SK-N-MC (cell line): ENCODE results near the gene GNA15.

ENCODE experiments used
- DNase-seq: peaks from one replicate; pipeline ENCODE4 v3.0.0-alpha.2; 2011; ENCODE audit warnings: low read depth, low spot score
- H3K27ac ChIP-seq: fragments of 200-600 bp; sonication (generic); 2 replicates; pipeline ENCODE4 v1.5.1; 2016; ENCODE audit warnings: mixed run types
- H3K36me3 ChIP-seq: fragments of 200-600 bp; sonication (generic); 2 replicates; pipeline ENCODE4 v1.6.1; 2017; ENCODE audit warnings: antibody characterized with exemption, low read length, mixed read lengths; ENCODE audit not compliant: insufficient read depth
- H3K4me3 ChIP-seq: fragments of 200-600 bp; sonication (generic); 2 replicates; pipeline ENCODE4 v1.5.1; 2016
- H3K9ac ChIP-seq: fragments of 200-600 bp; sonication (generic); 2 replicates; pipeline ENCODE4 v1.8.0; 2017; ENCODE audit warnings: mixed run types, mixed read lengths; ENCODE audit not compliant: insufficient read length
- H3K9me3 ChIP-seq: fragments of 200-600 bp; sonication (generic); 2 replicates; pipeline ENCODE4 v1.6.1; 2017; ENCODE audit warnings: low read depth, mild to moderate bottlenecking, antibody characterized with exemption, low read length, moderate library complexity, mixed read lengths
- EZH2 ChIP-seq: fragments of 200-600 bp; sonication (generic); IDR thresholded peaks from one replicate; pipeline ENCODE4 v1.6.1; 2017; ENCODE audit warnings: antibody characterized with exemption
- FOXP2 ChIP-seq: optimal IDR thresholded peaks from 2 replicates; pipeline ENCODE3; 2011; ENCODE audit warnings: mild to moderate bottlenecking, moderate library complexity; ENCODE audit not compliant: insufficient read depth; ENCODE audit errors: extremely low read length, control extremely low read depth
- POLR2AphosphoS5 ChIP-seq: IDR thresholded peaks from 2 replicates; pipeline ENCODE4 v1.6.1; 2012; ENCODE audit warnings: mild to moderate bottlenecking, low read depth, low read length, borderline replicate concordance

Gene GNA15

GRCh38 chr19:3193256-3194105 is 57.6 kb downstream of the GNA15 start:
- H3K27ac ChIP-seq = no peak overlapping the region
- no peaks in the 10 kb centered on the region for H3K9me3 ChIP-seq
- H3K9ac ChIP-seq = no peak overlapping the region
- H3K36me3 ChIP-seq = peaks cover 11% of the 10 kb centered on the region; the same call in 1 of the 2 replicates
- TF ChIP-seq FOXP2 = no peak
- TF ChIP-seq EZH2 = no peak
- no peak overlapping the region for H3K4me3 ChIP-seq
- DNase-seq = no peak

GRCh38 chr19:3194106-3195087 is 58.6 kb downstream of the GNA15 start:
- Histone ChIP-seq H3K4me3 (no peak overlapping the region), H3K36me3 (peaks cover 8% of the 10 kb centered on the region; the same call in 1 of the 2 replicates), H3K9ac (no peak overlapping the region), H3K27ac (no peak overlapping the region), H3K9me3 (no peaks in the 10 kb centered on the region)
- TF ChIP-seq EZH2 (no peak), POLR2AphosphoS5 (no peak), FOXP2 (no peak)
- DNase-seq = no peak

GRCh38 chr19:3196064-3196932 is 60.5 kb downstream of the GNA15 start:
- no peak overlapping the region for H3K9ac ChIP-seq
- DNase-seq = no peak
- no peak overlapping the region for H3K4me3 ChIP-seq
- H3K9me3 ChIP-seq = no peaks in the 10 kb centered on the region
- H3K36me3 ChIP-seq = peaks cover 8% of the 10 kb centered on the region; the same call in 1 of the 2 replicates
- TF ChIP-seq EZH2 (no peak), FOXP2 (no peak), POLR2AphosphoS5 (no peak)
- H3K27ac ChIP-seq = no peak overlapping the region

- H3K9me3 ChIP-seq = no peaks in the 10 kb centered on the region
- H3K4me3 ChIP-seq = no peak overlapping the region
- H3K27ac ChIP-seq = no peak overlapping the region
- no peak for DNase-seq
- TF ChIP-seq FOXP2 (no peak), EZH2 (no peak), POLR2AphosphoS5 (no peak)
- no peak overlapping the region for H3K9ac ChIP-seq
- peaks cover 8% of the 10 kb centered on the region; the same call in 1 of the 2 replicates for H3K36me3 ChIP-seq
Observed at GRCh38 chr19:3196933-3197205, 61.0 kb downstream of the GNA15 start.

DNA sequence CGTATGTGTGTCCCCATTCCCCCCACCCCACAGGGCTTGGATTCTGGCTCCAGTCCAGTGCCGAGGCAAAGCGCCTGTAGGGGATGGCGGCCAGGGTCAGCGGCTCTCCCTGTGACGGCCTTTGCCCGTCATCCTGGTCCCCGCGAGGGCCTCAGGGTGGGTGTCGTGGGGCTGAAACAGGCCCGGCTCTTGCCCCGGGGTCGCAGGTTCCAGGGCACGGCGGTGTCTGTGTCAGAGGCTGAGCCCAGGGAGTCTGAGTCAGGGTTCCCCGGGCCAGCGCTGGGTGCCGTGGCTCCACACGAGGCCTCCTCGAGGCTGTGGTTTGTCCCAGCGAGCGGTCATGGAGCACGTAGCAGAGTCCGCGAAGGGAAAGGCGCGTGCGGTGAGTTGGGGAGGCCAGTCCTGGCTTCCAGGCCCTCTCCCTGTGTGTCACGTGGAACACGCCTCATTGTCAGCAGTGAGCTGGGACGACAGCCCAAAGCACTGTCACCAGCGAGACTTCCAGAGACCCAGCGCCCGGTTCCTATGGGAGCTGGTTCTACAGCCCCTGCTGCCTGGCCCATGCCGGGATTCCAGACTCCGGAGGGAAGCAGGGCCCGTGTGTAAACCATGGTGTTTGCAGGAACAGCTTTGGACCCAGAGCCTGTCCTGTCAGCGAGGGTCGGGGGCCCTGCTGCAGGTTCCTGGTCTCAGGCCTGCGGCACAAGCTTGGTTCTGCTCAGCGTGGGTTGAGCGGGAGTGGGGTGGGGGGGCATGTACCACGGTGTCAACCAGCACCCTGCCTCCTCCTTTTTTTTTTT is 63.3 kb downstream of the GNA15 start:
- no peak for TF ChIP-seq FOXP2
- 0 out of 2 replicates have a peak, but pooled peaks have one; percentile 5 for TF ChIP-seq POLR2AphosphoS5
- no peak for TF ChIP-seq EZH2
- Histone ChIP-seq H3K36me3 (peaks cover 8% of the 10 kb centered on the region; the same call in 1 of the 2 replicates), H3K4me3 (no peak overlapping the region), H3K9me3 (no peaks in the 10 kb centered on the region), H3K27ac (no peak overlapping the region), H3K9ac (no peak overlapping the region)
- DNase-seq = no peak

DNA sequence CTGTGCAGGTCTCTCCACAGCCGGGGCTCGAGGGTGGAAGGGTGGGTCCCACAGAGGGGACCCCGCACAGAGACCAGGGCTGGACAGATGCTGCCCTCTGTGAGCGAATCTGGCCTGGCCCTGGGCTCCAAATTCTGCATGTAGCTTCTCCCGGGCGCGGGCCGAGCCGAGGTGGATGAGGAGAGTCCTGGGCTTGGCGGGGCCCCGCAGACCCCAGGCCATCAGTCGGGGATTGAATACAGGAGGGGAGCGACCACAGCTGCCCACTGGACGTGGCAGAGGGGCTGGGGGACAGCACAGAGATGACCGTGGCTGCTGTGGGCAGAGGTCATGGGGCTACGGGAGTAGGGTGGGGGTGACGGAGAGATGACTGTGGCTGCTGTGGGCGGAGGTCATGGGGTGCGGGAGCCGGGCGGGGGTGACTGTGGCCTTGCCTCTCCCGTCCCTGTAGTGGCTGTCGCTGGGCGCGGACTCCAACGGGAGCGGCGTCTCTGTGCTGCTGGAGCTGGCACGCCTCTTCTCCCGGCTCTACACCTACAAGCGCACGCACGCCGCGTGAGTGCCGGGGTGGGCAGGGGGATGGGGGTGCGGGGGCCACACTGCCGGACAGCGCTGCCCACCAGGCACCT is 65.4 kb downstream of the GNA15 start:
- TF ChIP-seq FOXP2 = no peak
- H3K36me3 ChIP-seq = peaks cover 6% of the 10 kb centered on the region; the same call in 1 of the 2 replicates
- no peak for DNase-seq
- H3K9ac ChIP-seq = no peak overlapping the region
- no peaks in the 10 kb centered on the region for H3K9me3 ChIP-seq
- H3K4me3 ChIP-seq = no peak overlapping the region
- no peak overlapping the region for H3K27ac ChIP-seq

DNA sequence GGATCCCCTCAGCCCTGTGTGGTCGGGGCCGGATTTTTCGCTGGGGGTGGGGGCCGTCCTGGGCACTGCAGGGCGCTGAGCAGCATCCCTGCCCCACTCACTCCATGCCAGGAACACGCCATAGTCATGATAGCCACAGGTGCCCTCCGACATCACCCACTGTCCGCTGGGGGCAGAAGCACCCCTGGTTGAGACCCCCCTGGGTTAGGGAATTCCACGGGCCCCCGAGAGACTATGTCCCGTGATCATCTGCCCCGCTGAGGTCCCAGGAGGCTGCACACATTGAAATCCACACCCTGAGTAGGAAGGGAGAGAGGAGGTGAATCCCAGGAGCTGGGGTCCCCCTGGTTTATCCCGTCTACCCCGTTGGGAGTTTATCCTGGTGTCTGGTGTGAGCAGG is 66.1 kb downstream of the GNA15 start:
- Histone ChIP-seq H3K27ac (no peak overlapping the region), H3K9me3 (no peaks in the 10 kb centered on the region), H3K9ac (no peak overlapping the region), H3K36me3 (peaks cover 11% of the 10 kb centered on the region), H3K4me3 (no peak overlapping the region)
- TF ChIP-seq EZH2 (no peak), FOXP2 (no peak), POLR2AphosphoS5 (no peak)
- DNase-seq = no peak
